WERI-Rb-1 (cell line): ENCODE data around the gene FCHSD1.

Source experiments
- DNase-seq: peaks from one replicate; pipeline ENCODE4 v3.0.0-alpha.2; 2020
- H3K27ac ChIP-seq: fragments of 250-450 bp; sonication (Bioruptor Pico); 2 replicates; pipeline ENCODE4 v1.5.1; 2020; ENCODE audit warnings: mild to moderate bottlenecking, moderate library complexity
- H3K27me3 ChIP-seq: fragments of 250-450 bp; sonication (Bioruptor Pico); 2 replicates; pipeline ENCODE4 v1.5.1; 2021; ENCODE audit warnings: mild to moderate bottlenecking, low read depth, moderate library complexity; ENCODE audit not compliant: insufficient read depth, severe bottlenecking
- H3K36me3 ChIP-seq: fragments of 250-450 bp; sonication (Bioruptor Pico); 2 replicates; pipeline ENCODE4 v1.5.1; 2020; ENCODE audit warnings: mild to moderate bottlenecking, moderate library complexity
- H3K4me3 ChIP-seq: 2 replicates; pipeline ENCODE4 v1.5.1; 2011; ENCODE audit warnings: low read depth, mild to moderate bottlenecking, control low read depth, low read length
- H3K9me3 ChIP-seq: fragments of 250-450 bp; sonication (Bioruptor Pico); 2 replicates; pipeline ENCODE4 v1.5.1; 2021; ENCODE audit warnings: mild to moderate bottlenecking, moderate library complexity; ENCODE audit not compliant: severe bottlenecking
- CTCF ChIP-seq: IDR thresholded peaks from 2 replicates; pipeline ENCODE4 v1.5.1; 2011; ENCODE audit warnings: low read depth, mild to moderate bottlenecking, control low read depth, inconsistent platforms, low read length

The FCHSD1 gene

GRCh38 chr5:141590127-141590526 is 61.1 kb downstream of the FCHSD1 start:
- Histone ChIP-seq H3K27ac (no peak overlapping the region), H3K9me3 (no peaks in the 10 kb centered on the region), H3K27me3 (no peaks in the 10 kb centered on the region), H3K36me3 (peaks cover 29% of the 10 kb centered on the region), H3K4me3 (no peak overlapping the region)
- DNase-seq, result no peak
- TF ChIP-seq CTCF, result no peak
